ENCODE results near the gene SNAPC3. TPM values are rescaled to one million over a fixed set of nuclear protein-coding genes. Genes with fewer than 3 reads are reported as not detected.

SNAPC3 gene
- polyA plus RNA-seq, 1 donor (not counting 4 experiments of a cell fraction or from before 2014, with no cell fraction given): 29.9 TPM

- Histone ChIP-seq H3K4me2 (ENCODE audit: control insufficient read depth, extremely low read depth, insufficient read depth, low read depth, low read length) (no peak overlapping the region), H3K36me3 (ENCODE audit: control insufficient read depth in 2 of 2, extremely low read depth in 1 of 2, insufficient read depth in 2 of 2, low read length in 2 of 2) (no peaks in the 10 kb centered on the region), H3K4me1 (ENCODE audit: control insufficient read depth, extremely low read depth, insufficient read depth, low read length) (no peaks in the 10 kb centered on the region), H3K27me3 (ENCODE audit: control insufficient read depth, extremely low read depth, insufficient read depth, low read length) (no peaks in the 10 kb centered on the region), H3K79me2 (ENCODE audit: control insufficient read depth, insufficient read depth, low read length) (no peaks in the 10 kb centered on the region), H3K9me1 (ENCODE audit: control insufficient read depth, extremely low read depth, insufficient read depth, low read length) (no peaks in the 10 kb centered on the region), H3K9ac (ENCODE audit: control insufficient read depth, extremely low read depth, insufficient read depth, low read length) (no peak overlapping the region), H3K27ac (ENCODE audit: control insufficient read depth, insufficient read depth, low read length) (no peak overlapping the region), H2AFZ (ENCODE audit: control insufficient read depth, low read length) (no peak overlapping the region), H4K20me1 (ENCODE audit: control insufficient read depth, extremely low read depth, insufficient read depth, low read length) (no peaks in the 10 kb centered on the region), H3K9me3 (ENCODE audit: control insufficient read depth, low read depth, low read length) (no peaks in the 10 kb centered on the region), H3K4me3 (ENCODE audit: control insufficient read depth in 2 of 3, extremely low read depth in 1 of 3, insufficient read depth in 2 of 3, low read depth in 1 of 3, low read length in 3 of 3) (no peak overlapping the region)
- DNase-seq (ENCODE audit: low read depth, low spot score) (no peak), FAIRE-seq (peak; percentile 46)
- dilution Hi-C loops (cut with MboI; ENCODE audit: extremely low pct_ligation_motif_present, low sequenced_read_pairs): no loop called here
- peak; percentile 26 to 49 (median 47) for TF ChIP-seq CTCF (optimal IDR thresholded peaks at IDR 0.05 in 1 of 3, IDR thresholded peaks at IDR 0.05 in 1 of 3, conservative IDR thresholded peaks at IDR 0.05 in 1 of 3; ENCODE audit: extremely low read depth in 1 of 3, insufficient read depth in 2 of 3, low read length in 3 of 3)
- no peak for TF ChIP-seq EZH2 (IDR thresholded peaks at IDR 0.05; ENCODE audit: low read length)
These were observed 19.5 kb upstream of the SNAPC3 start for GRCh38 chr9:15403155-15403554.

GRCh38 chr9:15404171-15404570, 18.5 kb upstream of the SNAPC3 start:
- H3K4me1 ChIP-seq (ENCODE audit: control insufficient read depth, extremely low read depth, insufficient read depth, low read length): no peaks in the 10 kb centered on the region
- H3K4me2 ChIP-seq (ENCODE audit: control insufficient read depth, extremely low read depth, insufficient read depth, low read depth, low read length): no peak overlapping the region
- no peak for TF ChIP-seq CTCF (optimal IDR thresholded peaks at IDR 0.05 in 1 of 3, IDR thresholded peaks at IDR 0.05 in 1 of 3, conservative IDR thresholded peaks at IDR 0.05 in 1 of 3; ENCODE audit: extremely low read depth in 1 of 3, insufficient read depth in 2 of 3, low read length in 3 of 3)
- no peak for TF ChIP-seq EZH2 (IDR thresholded peaks at IDR 0.05; ENCODE audit: low read length)
- no peaks in the 10 kb centered on the region for H4K20me1 ChIP-seq (ENCODE audit: control insufficient read depth, extremely low read depth, insufficient read depth, low read length)
- H3K27me3 ChIP-seq (ENCODE audit: control insufficient read depth, extremely low read depth, insufficient read depth, low read length): no peaks in the 10 kb centered on the region
- H3K9me1 ChIP-seq (ENCODE audit: control insufficient read depth, extremely low read depth, insufficient read depth, low read length): no peaks in the 10 kb centered on the region
- no peak overlapping the region for H2AFZ ChIP-seq (ENCODE audit: control insufficient read depth, low read length)
- no peak overlapping the region for H3K27ac ChIP-seq (ENCODE audit: control insufficient read depth, insufficient read depth, low read length)
- no peak for FAIRE-seq
- H3K79me2 ChIP-seq (ENCODE audit: control insufficient read depth, insufficient read depth, low read length): no peaks in the 10 kb centered on the region
- DNase-seq (ENCODE audit: low read depth, low spot score): no peak
- dilution Hi-C loops (cut with MboI; ENCODE audit: extremely low pct_ligation_motif_present, low sequenced_read_pairs): no loop called here
- H3K9me3 ChIP-seq (ENCODE audit: control insufficient read depth, low read depth, low read length): no peaks in the 10 kb centered on the region
- no peak overlapping the region for H3K9ac ChIP-seq (ENCODE audit: control insufficient read depth, extremely low read depth, insufficient read depth, low read length)
- H3K4me3 ChIP-seq (ENCODE audit: control insufficient read depth in 2 of 3, extremely low read depth in 1 of 3, insufficient read depth in 2 of 3, low read depth in 1 of 3, low read length in 3 of 3): no peak overlapping the region
- no peaks in the 10 kb centered on the region for H3K36me3 ChIP-seq (ENCODE audit: control insufficient read depth in 2 of 2, extremely low read depth in 1 of 2, insufficient read depth in 2 of 2, low read length in 2 of 2)

Measured in keratinocyte (primary cell).